Mesenchymal stem cell (in vitro differentiated cells and primary cell): ENCODE measurements around the gene ZNF524.
A peak's percentile ranks its signal among the peaks of the same experiment; 100 is the strongest.

Experiments used
- DNase-seq: peaks from one replicate; pipeline ENCODE4 v3.0.0-alpha.2; 2013
- H2AFZ ChIP-seq: one replicate; pipeline ENCODE4 v1.6.1; 2013; ENCODE audit warnings: low read depth, mild to moderate bottlenecking, control low read depth, inconsistent platforms, low read length, moderate library complexity
- H2AK5ac ChIP-seq: 2 replicates; pipeline ENCODE4 v1.6.1; 2013; ENCODE audit warnings: low read length, moderate library complexity, mild to moderate bottlenecking, inconsistent platforms; ENCODE audit not compliant: severe bottlenecking
- H2BK120ac ChIP-seq: one replicate; pipeline ENCODE4 v1.6.1; 2013; ENCODE audit warnings: low read depth, mild to moderate bottlenecking, inconsistent platforms, low read length, moderate library complexity
- H2BK12ac ChIP-seq, 2 experiments: one replicate each; pipeline ENCODE4 v1.6.1; 2013; ENCODE audit warnings: inconsistent platforms in 2 of 2, low read length in 2 of 2, mild to moderate bottlenecking in 2 of 2, moderate library complexity in 2 of 2, control low read depth in 1 of 2
- H2BK15ac ChIP-seq: one replicate; pipeline ENCODE4 v1.6.1; 2013; ENCODE audit warnings: mild to moderate bottlenecking, low read depth, inconsistent platforms; ENCODE audit not compliant: poor library complexity, severe bottlenecking
- H2BK5ac ChIP-seq: 2 replicates; pipeline ENCODE4 v1.6.1; 2013; ENCODE audit warnings: low read depth, mild to moderate bottlenecking, low read length, control low read depth, inconsistent platforms; ENCODE audit not compliant: poor library complexity, severe bottlenecking
- H3K14ac ChIP-seq, 2 experiments: one replicate each; pipeline ENCODE4 v1.6.1; 2013; ENCODE audit warnings: inconsistent platforms in 2 of 2, low read length in 2 of 2, control low read depth in 1 of 2, mild to moderate bottlenecking in 1 of 2, moderate library complexity in 1 of 2
- H3K18ac ChIP-seq, 2 experiments: one replicate each; pipeline ENCODE4 v1.6.1; 2013; ENCODE audit warnings: inconsistent platforms in 2 of 2, low read length in 2 of 2, control low read depth in 1 of 2, low read depth in 1 of 2, mild to moderate bottlenecking in 1 of 2
- H3K23ac ChIP-seq, 2 experiments: one replicate each; pipeline ENCODE4 v1.6.1; 2013; ENCODE audit warnings: inconsistent platforms in 2 of 2, low read length in 2 of 2, mild to moderate bottlenecking in 2 of 2, moderate library complexity in 2 of 2, control low read depth in 1 of 2
- H3K27ac ChIP-seq: 2 replicates; pipeline ENCODE4 v1.5.1; 2013; ENCODE audit warnings: mild to moderate bottlenecking, moderate library complexity, low read length, control low read depth, inconsistent platforms; ENCODE audit not compliant: poor library complexity, severe bottlenecking
- H3K27me3 ChIP-seq, 2 experiments: 2 replicates each; pipeline versions ENCODE4 v1.6.1 to v1.7.0; 2013; ENCODE audit warnings: low read length in 2 of 2, mild to moderate bottlenecking in 2 of 2, moderate library complexity in 2 of 2, control low read depth in 1 of 2, inconsistent platforms in 1 of 2; ENCODE audit not compliant: control insufficient read depth in 1 of 2, insufficient read depth in 1 of 2
- H3K36me3 ChIP-seq, 2 experiments: 2 replicates each; pipeline versions ENCODE4 v1.6.1 to v1.7.0; 2013; ENCODE audit warnings: low read length in 2 of 2, control low read depth in 1 of 2, inconsistent platforms in 1 of 2, low read depth in 1 of 2, mild to moderate bottlenecking in 1 of 2; ENCODE audit not compliant: insufficient read depth in 2 of 2, control insufficient read depth in 1 of 2
- H3K4ac ChIP-seq, 2 experiments: one replicate each; pipeline ENCODE4 v1.6.1; 2013; ENCODE audit warnings: inconsistent platforms in 2 of 2, low read length in 2 of 2, mild to moderate bottlenecking in 2 of 2, moderate library complexity in 2 of 2, control low read depth in 1 of 2, low read depth in 1 of 2
- H3K4me1 ChIP-seq: 2 replicates; pipeline ENCODE4 v1.6.1; 2013; ENCODE audit warnings: low read depth, low read length, control low read depth; ENCODE audit not compliant: control insufficient read depth, insufficient read depth
- H3K4me2 ChIP-seq: 2 replicates; pipeline ENCODE4 v1.6.1; 2013; ENCODE audit warnings: low read length, mild to moderate bottlenecking, inconsistent platforms; ENCODE audit not compliant: poor library complexity, severe bottlenecking
- H3K4me3 ChIP-seq, 2 experiments: 2 replicates each; pipeline versions ENCODE4 v1.5.1 to v1.7.0; 2013; ENCODE audit warnings: low read length in 2 of 2, mild to moderate bottlenecking in 2 of 2, control low read depth in 1 of 2, low read depth in 1 of 2; ENCODE audit not compliant: insufficient read depth in 1 of 2
- H3K79me1 ChIP-seq: replicated peaks from 2 replicates; pipeline ENCODE4 v1.6.1; 2013; ENCODE audit warnings: mild to moderate bottlenecking, control low read depth, low read length, inconsistent platforms; ENCODE audit not compliant: poor library complexity, severe bottlenecking
- H3K9ac ChIP-seq: 2 replicates; pipeline ENCODE4 v1.7.0; 2013; ENCODE audit warnings: mild to moderate bottlenecking, low read length, moderate library complexity
- H3K9me3 ChIP-seq: 2 replicates; pipeline ENCODE4 v1.7.0; 2013; ENCODE audit warnings: mild to moderate bottlenecking, low read length; ENCODE audit not compliant: control insufficient read depth
- H4K8ac ChIP-seq: one replicate; pipeline ENCODE4 v1.6.1; 2013; ENCODE audit warnings: inconsistent platforms, mild to moderate bottlenecking, low read length, moderate library complexity
- H4K91ac ChIP-seq: one replicate; pipeline ENCODE4 v1.6.1; 2013; ENCODE audit warnings: mild to moderate bottlenecking, low read length, inconsistent platforms
- WGBS: methylation state at CpG from one replicate; pipeline ENCODE4 v1.1.7; 2013; ENCODE audit warnings: mixed read lengths; 5-methylcytosine and 5-hydroxymethylcytosine counted together

Gene ZNF524

DNA sequence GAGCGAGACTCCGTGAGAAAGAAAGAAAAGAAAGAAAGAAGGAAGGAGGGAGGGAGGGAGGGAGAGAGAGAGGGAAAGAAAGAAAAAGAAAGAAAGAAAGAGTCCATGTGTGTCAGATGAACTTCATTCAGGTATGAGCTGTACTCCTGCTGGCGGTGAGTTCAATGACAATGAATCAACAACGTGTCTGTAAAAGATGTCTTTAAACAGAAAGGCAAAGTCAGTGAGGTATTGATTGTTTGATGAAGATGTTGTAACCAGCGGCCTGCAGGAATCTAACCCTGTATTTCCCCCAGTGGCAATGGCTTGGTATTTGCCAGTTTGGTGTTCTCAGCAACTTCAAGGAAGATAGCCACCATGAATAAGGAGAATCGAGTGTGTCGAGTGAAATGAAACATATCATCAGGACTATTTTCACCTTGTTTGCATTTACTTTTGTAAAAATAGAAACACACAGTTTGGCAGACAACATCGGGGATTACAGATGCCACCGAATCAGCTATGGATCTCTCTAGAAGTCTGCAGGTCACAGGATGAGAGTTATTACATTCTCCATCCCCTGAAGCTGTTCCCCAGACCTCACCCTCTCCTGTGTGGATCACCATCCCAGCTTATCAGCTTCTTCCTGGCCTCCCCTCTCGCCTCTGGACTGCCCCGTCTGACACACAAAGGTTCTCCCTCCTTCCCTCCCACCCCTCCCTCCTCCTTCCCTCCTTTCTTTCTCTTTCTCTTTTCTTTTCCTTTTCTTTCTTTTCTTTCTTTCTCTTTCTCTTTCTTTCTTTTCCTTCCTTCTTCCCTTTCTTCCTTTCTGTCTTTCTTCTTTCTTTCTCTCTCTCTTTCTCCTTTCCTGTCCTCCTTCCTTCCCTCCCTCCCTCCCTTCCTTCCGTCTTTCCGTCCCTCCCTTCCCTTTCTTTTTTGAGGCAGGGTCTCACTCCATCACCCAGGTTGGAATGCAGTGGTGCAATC lies 46.6 kb upstream of the ZNF524 start:
- peak overlapping the region; percentile 55 for H3K27ac ChIP-seq
- no peak overlapping the region for H2BK120ac ChIP-seq
- no peak overlapping the region for H2BK15ac ChIP-seq
- no peak overlapping the region for H2AFZ ChIP-seq
- no peak overlapping the region for H3K14ac ChIP-seq
- H3K79me1 ChIP-seq, result no peaks in the 10 kb centered on the region
- no peak overlapping the region for H4K91ac ChIP-seq
- no peaks in the 10 kb centered on the region for H3K9me3 ChIP-seq
- no peak overlapping the region for H3K9ac ChIP-seq
- H2AK5ac ChIP-seq, result no peak overlapping the region
- H3K4ac ChIP-seq, result no peak overlapping the region
- H3K23ac ChIP-seq, result no peak overlapping the region
- no peak overlapping the region for H3K4me3 ChIP-seq
- no peak overlapping the region for H2BK12ac ChIP-seq
- no peak overlapping the region for H3K18ac ChIP-seq
- H3K27me3 ChIP-seq, result peaks cover 0 to 12% of the 10 kb centered on the region in 2 experiments
- 67% methylated on average over 12 of the region's 13 CpGs for WGBS
- peaks cover 20% of the 10 kb centered on the region for H3K4me1 ChIP-seq
- no peak overlapping the region for H4K8ac ChIP-seq
- H2BK5ac ChIP-seq, result no peak overlapping the region
- DNase-seq, result peak; percentile 9
- H3K36me3 ChIP-seq, result no peaks in the 10 kb centered on the region
- no peak overlapping the region for H3K4me2 ChIP-seq

DNA sequence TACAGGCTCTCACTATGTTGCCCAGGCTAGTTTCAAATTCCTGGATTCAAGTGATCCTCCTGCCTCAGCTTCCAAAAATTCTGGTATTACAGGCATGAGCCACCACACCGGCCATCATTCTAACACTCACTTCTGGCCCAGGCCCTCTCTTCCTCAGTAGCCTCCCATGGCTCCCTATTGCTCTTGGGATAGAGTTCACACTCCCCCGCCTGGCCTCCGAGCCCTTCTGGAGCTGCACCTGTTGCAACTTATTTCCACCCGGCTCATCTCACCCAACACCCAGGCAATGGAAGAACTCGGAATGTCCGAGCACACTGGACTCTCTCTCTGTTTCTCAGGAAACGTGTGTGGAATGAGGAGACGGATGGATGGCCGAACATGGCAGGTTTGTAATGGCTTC lies 45.8 kb upstream of the ZNF524 start:
- no peak for DNase-seq
- Histone ChIP-seq H2BK15ac (no peak overlapping the region), H3K4ac (no peak overlapping the region), H3K18ac (no peak overlapping the region), H2BK120ac (no peak overlapping the region), H2AK5ac (peak overlapping the region; percentile 35), H2AFZ (no peak overlapping the region), H3K27me3 (peaks cover 0 to 12% of the 10 kb centered on the region in 2 experiments), H3K4me3 (no peak overlapping the region), H2BK5ac (no peak overlapping the region), H3K14ac (no peak overlapping the region), H3K9ac (no peak overlapping the region), H3K36me3 (no peaks in the 10 kb centered on the region), H4K8ac (no peak overlapping the region), H3K79me1 (no peaks in the 10 kb centered on the region), H3K9me3 (no peaks in the 10 kb centered on the region), H3K23ac (no peak overlapping the region), H2BK12ac (no peak overlapping the region), H4K91ac (no peak overlapping the region), H3K4me1 (peaks cover 18% of the 10 kb centered on the region), H3K27ac (no peak overlapping the region), H3K4me2 (no peak overlapping the region)
- WGBS, result 92% methylated on average over 9 of the region's 9 CpGs

DNA sequence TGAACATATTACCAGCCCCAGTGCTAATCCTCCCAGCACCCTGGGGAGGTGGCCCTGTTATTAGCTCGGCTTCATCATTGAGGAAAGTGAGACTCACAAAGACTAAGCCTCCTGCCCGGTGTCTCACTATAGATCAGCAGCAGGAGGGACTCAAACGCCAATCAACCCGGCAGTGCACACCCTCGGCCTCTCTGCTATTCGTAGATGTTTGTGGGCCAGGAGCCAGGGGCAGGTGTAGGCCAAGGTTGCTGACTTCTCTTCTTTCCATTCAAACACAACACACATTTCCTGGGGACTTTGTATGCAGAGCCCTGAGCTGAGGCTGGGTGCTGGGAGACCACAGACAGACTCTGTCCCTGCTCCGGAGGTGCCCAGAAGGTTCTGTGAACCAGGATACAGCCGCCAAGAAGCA lies 45.3 kb upstream of the ZNF524 start:
- 88% methylated on average over 8 of the region's 8 CpGs for WGBS
- Histone ChIP-seq H3K9me3 (no peaks in the 10 kb centered on the region), H2AK5ac (peak overlapping the region; percentile 83), H3K14ac (no peak overlapping the region), H3K4me2 (no peak overlapping the region), H4K91ac (no peak overlapping the region), H2BK5ac (no peak overlapping the region), H3K23ac (no peak overlapping the region), H2AFZ (no peak overlapping the region), H3K79me1 (no peaks in the 10 kb centered on the region), H3K27me3 (peaks cover 0 to 16% of the 10 kb centered on the region in 2 experiments), H2BK120ac (no peak overlapping the region), H2BK12ac (no peak overlapping the region), H2BK15ac (no peak overlapping the region), H3K4ac (no peak overlapping the region), H3K4me1 (peaks cover 16% of the 10 kb centered on the region), H3K18ac (no peak overlapping the region), H3K27ac (no peak overlapping the region), H3K4me3 (no peak overlapping the region), H3K9ac (no peak overlapping the region), H4K8ac (no peak overlapping the region), H3K36me3 (no peaks in the 10 kb centered on the region)
- DNase-seq, result no peak

DNA sequence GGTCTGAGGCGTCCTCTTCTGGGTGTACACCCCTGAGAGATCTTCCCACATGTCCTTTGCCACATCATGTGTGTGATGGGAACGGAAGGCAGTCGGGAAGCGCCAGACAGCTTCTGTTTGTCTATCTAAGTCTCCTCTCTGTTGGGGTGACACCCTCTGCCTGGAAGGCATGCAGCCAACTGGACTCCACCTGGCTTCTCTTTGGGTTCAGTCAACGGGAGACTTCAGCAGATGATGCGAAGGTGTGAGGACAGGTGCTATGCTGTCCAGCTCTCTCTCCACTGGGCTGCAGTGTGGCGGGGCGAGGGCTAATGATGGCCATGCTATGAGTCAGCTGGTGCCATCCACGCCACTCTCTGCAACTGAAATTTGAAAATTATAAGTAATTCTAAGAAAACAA lies 40.4 kb upstream of the ZNF524 start:
- DNase-seq, result no peak
- Histone ChIP-seq H4K8ac (no peak overlapping the region), H3K4me3 (no peak overlapping the region), H3K27ac (no peak overlapping the region), H2AK5ac (no peak overlapping the region), H3K18ac (no peak overlapping the region), H3K36me3 (peaks cover 0 to 3% of the 10 kb centered on the region in 2 experiments), H3K4me2 (no peak overlapping the region), H3K14ac (no peak overlapping the region), H3K23ac (no peak overlapping the region), H3K27me3 (peaks cover 3 to 22% of the 10 kb centered on the region in 2 experiments), H3K9ac (no peak overlapping the region), H3K4me1 (peaks cover 3% of the 10 kb centered on the region), H3K9me3 (peaks cover 3% of the 10 kb centered on the region), H2BK5ac (no peak overlapping the region), H2AFZ (no peak overlapping the region), H2BK12ac (no peak overlapping the region), H4K91ac (no peak overlapping the region), H3K79me1 (no peaks in the 10 kb centered on the region), H3K4ac (no peak overlapping the region), H2BK15ac (no peak overlapping the region), H2BK120ac (no peak overlapping the region)
- 83% methylated on average over 6 of the region's 9 CpGs for WGBS
